GM20000 (cell line): ENCODE results near the gene PCDHGA12.
"Not testable (repeated sequence)": the region's sequence is repeated elsewhere in the genome, so short reads cannot be mapped to it uniquely, and the experiment has no call there.

Source experiments
- DNase-seq: peaks from one replicate; pipeline ENCODE4 v3.0.0; 2012; ENCODE audit warnings: low spot score
- CTCF ChIP-seq: IDR thresholded peaks from 2 replicates; pipeline ENCODE4 v1.5.1; 2012; ENCODE audit warnings: mild to moderate bottlenecking, control low read depth; ENCODE audit errors: extremely low read depth, missing control alignments

The PCDHGA12 gene

GRCh38 chr5:141430332-141431113 is at the start of gene PCDHGA12:
Gene PCDHGA12, plus strand, starts transcription at chr5:141430507. Its CDS starts 253 bp downstream, at chr5:141430760.
- peak; percentile 89 for DNase-seq
- peak; percentile 50 for TF ChIP-seq CTCF

- peak; percentile 30 for TF ChIP-seq CTCF
- peak; percentile 65 for DNase-seq
Measured at GRCh38 chr5:141382469-141383294, 47.6 kb upstream of the PCDHGA12 start, which contains the start of gene PCDHGA7. Gene PCDHGA7, plus strand, starts transcription at chr5:141382742. Its CDS starts 158 bp downstream, at chr5:141382900.

DNA sequence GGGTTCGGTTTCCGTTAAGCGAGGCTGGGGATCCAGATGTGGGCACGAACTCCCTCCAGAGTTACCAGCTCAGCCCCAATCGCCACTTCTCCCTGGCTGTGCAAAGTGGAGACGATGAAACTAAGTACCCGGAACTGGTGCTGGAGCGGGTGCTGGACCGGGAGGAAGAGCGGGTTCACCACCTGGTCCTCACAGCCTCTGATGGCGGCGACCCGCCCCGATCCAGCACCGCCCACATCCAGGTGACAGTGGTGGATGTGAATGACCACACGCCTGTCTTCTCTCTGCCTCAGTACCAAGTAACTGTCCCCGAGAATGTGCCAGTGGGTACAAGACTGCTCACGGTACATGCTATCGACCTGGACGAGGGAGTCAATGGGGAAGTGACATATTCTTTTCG is 47.0 kb upstream of the PCDHGA12 start:
- no peak for TF ChIP-seq CTCF
- DNase-seq: no peak

GRCh38 chr5:141384471-141385267 is 45.6 kb upstream of the PCDHGA12 start:
- no peak for TF ChIP-seq CTCF
- DNase-seq: no peak

DNA sequence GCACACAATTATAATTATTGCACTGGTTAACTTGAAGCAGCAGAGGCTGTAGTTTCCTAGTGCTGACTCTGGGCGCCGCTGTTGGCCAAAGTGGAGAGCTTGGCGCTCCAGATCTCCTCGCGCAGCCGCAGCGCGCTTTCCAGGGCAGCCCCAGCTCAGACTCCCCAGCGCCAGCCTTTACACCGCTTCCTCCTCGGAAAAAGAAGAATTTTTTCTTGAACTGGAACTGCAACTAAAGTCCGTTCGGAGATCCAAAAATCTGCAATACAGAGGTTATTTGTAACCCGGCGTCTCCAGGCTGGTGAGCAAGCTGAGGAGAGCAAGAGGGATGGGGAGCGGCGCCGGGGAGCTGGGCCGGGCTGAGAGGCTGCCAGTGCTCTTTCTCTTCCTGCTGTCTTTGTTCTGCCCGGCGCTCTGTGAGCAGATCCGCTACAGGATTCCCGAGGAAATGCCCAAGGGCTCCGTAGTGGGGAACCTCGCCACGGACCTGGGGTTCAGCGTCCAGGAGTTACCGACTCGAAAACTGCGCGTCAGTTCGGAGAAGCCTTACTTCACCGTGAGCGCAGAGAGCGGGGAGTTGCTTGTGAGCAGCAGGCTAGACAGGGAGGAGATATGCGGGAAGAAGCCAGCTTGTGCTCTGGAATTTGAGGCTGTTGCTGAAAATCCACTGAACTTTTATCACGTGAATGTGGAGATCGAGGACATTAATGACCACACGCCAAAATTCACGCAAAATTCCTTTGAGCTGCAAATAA is 42.6 kb upstream of the PCDHGA12 start, which contains the start of gene PCDHGB4:
Gene PCDHGB4, plus strand, starts transcription at position 142 of the 755 bp plus-strand sequence. Its CDS starts 187 bp downstream, at position 329.
- TF ChIP-seq CTCF: peak; percentile 47
- DNase-seq: not testable (repeated sequence)

- no peak for DNase-seq
- no peak for TF ChIP-seq CTCF
Measured at GRCh38 chr5:141388661-141389060, 41.6 kb upstream of the PCDHGA12 start.
